ENCODE data around the gene GPRC5A. TPM values are rescaled to one million over a fixed set of nuclear protein-coding genes. Genes with fewer than 3 reads are reported as not detected.

GPRC5A gene
- total and polyA plus RNA-seq, 3 donors from 2014 or later, result 1.9 to 2.8 (median 2.7) TPM

GRCh38 chr12:12958886-12959285, 67.5 kb downstream of the GPRC5A start:
- intact Hi-C loops (cut with DNase I; ENCODE audit: low total_unique reads), result no loop called here
- no peak overlapping the region for H3K27ac ChIP-seq
- no peaks in the 10 kb centered on the region for H3K4me1 ChIP-seq
- no peak overlapping the region for H3K4me3 ChIP-seq
- DNase-seq, result no peak
- 75 to 77% methylated on average over 7 of the region's 7 CpGs for WGBS, 2 donors
- H3K36me3 ChIP-seq (ENCODE audit: low read depth, missing control alignments), result no peaks in the 10 kb centered on the region
- H3K9me3 ChIP-seq, result no peaks in the 10 kb centered on the region
- no peaks in the 10 kb centered on the region for H3K27me3 ChIP-seq
- TF ChIP-seq CTCF (IDR thresholded peaks at IDR 0.05) (no peak), POLR2A (IDR thresholded peaks at IDR 0.05) (no peak)

GRCh38 chr12:12960639-12961209, 69.4 kb downstream of the GPRC5A start:
- Histone ChIP-seq H3K9me3 (no peaks in the 10 kb centered on the region), H3K27ac (no peak overlapping the region), H3K36me3 (ENCODE audit: low read depth, missing control alignments) (no peaks in the 10 kb centered on the region), H3K4me1 (no peaks in the 10 kb centered on the region), H3K27me3 (no peaks in the 10 kb centered on the region), H3K4me3 (no peak overlapping the region)
- no peak for DNase-seq
- intact Hi-C loops (cut with DNase I; ENCODE audit: low total_unique reads), result no loop called here
- TF ChIP-seq CTCF (IDR thresholded peaks at IDR 0.05), result no peak
- no peak for TF ChIP-seq POLR2A (IDR thresholded peaks at IDR 0.05)
- 79 to 87% methylated on average over 5 of the region's 5 CpGs for WGBS, 2 donors

- DNase-seq, result no peak
- H3K4me3 ChIP-seq, result no peak overlapping the region
- no peaks in the 10 kb centered on the region for H3K9me3 ChIP-seq
- WGBS, 2 donors, result 83 to 92% methylated on average over 4 of the region's 4 CpGs
- no peaks in the 10 kb centered on the region for H3K36me3 ChIP-seq (ENCODE audit: low read depth, missing control alignments)
- TF ChIP-seq POLR2A (IDR thresholded peaks at IDR 0.05), result no peak
- TF ChIP-seq CTCF (IDR thresholded peaks at IDR 0.05), result no peak
- intact Hi-C loops (cut with DNase I; ENCODE audit: low total_unique reads), result no loop called here
- H3K27me3 ChIP-seq, result no peaks in the 10 kb centered on the region
- no peak overlapping the region for H3K27ac ChIP-seq
- no peaks in the 10 kb centered on the region for H3K4me1 ChIP-seq
Observed at GRCh38 chr12:12964255-12964654, 72.9 kb downstream of the GPRC5A start.

- Histone ChIP-seq H3K36me3 (ENCODE audit: low read depth, missing control alignments) (no peaks in the 10 kb centered on the region), H3K27me3 (no peaks in the 10 kb centered on the region), H3K27ac (no peak overlapping the region), H3K9me3 (no peaks in the 10 kb centered on the region), H3K4me3 (no peak overlapping the region), H3K4me1 (no peaks in the 10 kb centered on the region)
- intact Hi-C loops (cut with DNase I; ENCODE audit: low total_unique reads), result no loop called here
- DNase-seq, result no peak
- TF ChIP-seq POLR2A (IDR thresholded peaks at IDR 0.05), result no peak
- TF ChIP-seq CTCF (IDR thresholded peaks at IDR 0.05), result no peak
- 84 to 89% methylated on average over 4 of the region's 4 CpGs for WGBS, 2 donors
Observed at GRCh38 chr12:12965836-12966235, 74.5 kb downstream of the GPRC5A start.

MicroRNAs encoded within 50 kb of the gene (microRNA counts, 767-probe panel; counts per million panel counts)
- 0 to 152 counts per million in 2 donors for microRNA hsa-miR-614

Other genes starting within 250 kb of the GPRC5A start
- gene GPR19, start 195.4 kb upstream of the GPRC5A start, total RNA-seq, result 1 to 10 TPM; 2.1 to 2.9 TPM
- gene GPR19, start 195.4 kb upstream of the GPRC5A start, polyA plus RNA-seq (ENCODE audit: insufficient read depth, low read depth, low replicate concordance), result 4.1 TPM
- 10 to 100 TPM; 76.1 to 98.9 TPM for gene CDKN1B, start 174.2 kb upstream of the GPRC5A start, total RNA-seq
- gene CDKN1B, start 174.2 kb upstream of the GPRC5A start, polyA plus RNA-seq (ENCODE audit: insufficient read depth, low read depth, low replicate concordance), result 59.2 TPM
- gene APOLD1, start 105.9 kb upstream of the GPRC5A start, total RNA-seq, result 1 to 10 TPM; 9.2 to 9.7 TPM
- gene APOLD1, start 105.9 kb upstream of the GPRC5A start, polyA plus RNA-seq (ENCODE audit: insufficient read depth, low read depth, low replicate concordance), result 8.2 TPM
- gene DDX47, start 78.2 kb upstream of the GPRC5A start, total RNA-seq, result 10 to 100 TPM; 82.4 to 85.4 TPM
- 52.4 TPM for gene DDX47, start 78.2 kb upstream of the GPRC5A start, polyA plus RNA-seq (ENCODE audit: insufficient read depth, low read depth, low replicate concordance)
- gene GPRC5D, start 60.6 kb downstream of the GPRC5A start, total RNA-seq, result 1 to 10 TPM in 1 of 2 donors, under 1 TPM in 1; 0.68 to 4.0 TPM
- 5.5 TPM for gene GPRC5D, start 60.6 kb downstream of the GPRC5A start, polyA plus RNA-seq (ENCODE audit: insufficient read depth, low read depth, low replicate concordance)
- 10 to 100 TPM; 48.7 to 55.6 TPM for gene HEBP1, start 108.7 kb downstream of the GPRC5A start, total RNA-seq
- gene HEBP1, start 108.7 kb downstream of the GPRC5A start, polyA plus RNA-seq (ENCODE audit: insufficient read depth, low read depth, low replicate concordance), result 57.3 TPM
- gene FAM234B, start 152.8 kb downstream of the GPRC5A start, total RNA-seq, result 10 to 100 TPM; 11.0 to 13.2 TPM
- gene FAM234B, start 152.8 kb downstream of the GPRC5A start, polyA plus RNA-seq (ENCODE audit: insufficient read depth, low read depth, low replicate concordance), result 13.0 TPM
- gene GSG1, start 212.1 kb downstream of the GPRC5A start, total RNA-seq, result 100 to 1,000 TPM; 133 to 449 TPM
- gene GSG1, start 212.1 kb downstream of the GPRC5A start, polyA plus RNA-seq (ENCODE audit: insufficient read depth, low read depth, low replicate concordance), result 695 TPM